WTC11 (cell line): ENCODE measurements around the gene PTPRU. TPM values are rescaled to one million over a fixed set of nuclear protein-coding genes. Genes with fewer than 3 reads are reported as not detected.

Experiments used
- ATAC-seq: fragments of 200-7000 bp; cut with Tn5 transposase; 2 replicates; pipeline ENCODE4 v1.10.0; 2021; ENCODE audit warnings: mild to moderate bottlenecking, moderate library complexity
- CTCF ChIA-PET: fragments of 300-600 bp; sonication (Branson Sonifier 250); formaldehyde crosslinking; loops from one replicate; lab custom pipeline; 2021; ENCODE audit warnings: antibody characterized with exemption; lab: Charles Lee
- POLR2A ChIA-PET: fragments of 350-600 bp; sonication (Branson Sonifier 250); formaldehyde crosslinking; loops from one replicate; lab custom pipeline; 2021; ENCODE audit warnings: antibody characterized with exemption; lab: Charles Lee
- DNase-seq: peaks from one replicate; pipeline ENCODE4 v3.0.0; 2021; ENCODE audit warnings: low spot score
- H3K27ac Mint-ChIP-seq: 2 replicates; pipeline ENCODE4 v1.8.0; 2021; ENCODE audit warnings: mixed read lengths
- H3K27me3 Mint-ChIP-seq: 2 replicates; pipeline ENCODE4 v1.8.0; 2021; ENCODE audit warnings: low read depth, mild to moderate bottlenecking, moderate library complexity, mixed read lengths
- H3K36me3 Mint-ChIP-seq: 2 replicates; pipeline ENCODE4 v1.8.0; 2021; ENCODE audit warnings: mixed read lengths
- H3K4me1 Mint-ChIP-seq: 2 replicates; pipeline ENCODE4 v1.8.0; 2022; ENCODE audit warnings: mixed read lengths
- H3K4me3 Mint-ChIP-seq: 2 replicates; pipeline ENCODE4 v1.8.0; 2021; ENCODE audit warnings: mild to moderate bottlenecking, moderate library complexity, mixed read lengths
- H3K9me3 Mint-ChIP-seq: 2 replicates; pipeline ENCODE4 v1.8.0; 2021; ENCODE audit warnings: mixed read lengths
- ARID4B ChIP-seq: sonication (generic); formaldehyde crosslinking; IDR thresholded peaks from 2 replicates; pipeline ENCODE4 v1.8.0; 2023; ENCODE audit warnings: missing genetic modification reagents, mild to moderate bottlenecking, borderline replicate concordance
- ATF6 ChIP-seq: sonication (generic); formaldehyde crosslinking; IDR thresholded peaks from 2 replicates; pipeline ENCODE4 v1.8.1; 2023; ENCODE audit warnings: mild to moderate bottlenecking, missing genetic modification reagents
- CBFB ChIP-seq: sonication (generic); formaldehyde crosslinking; IDR thresholded peaks from 2 replicates; pipeline ENCODE4 v1.8.1; 2022; ENCODE audit warnings: mild to moderate bottlenecking, low read depth, missing genetic modification reagents
- CREB1 ChIP-seq: sonication (generic); formaldehyde crosslinking; IDR thresholded peaks from 2 replicates; pipeline ENCODE4 v1.8.0; 2023; ENCODE audit warnings: mild to moderate bottlenecking, missing genetic modification reagents
- ERG ChIP-seq: fragments of 250-450 bp; sonication (Bioruptor Pico); IDR thresholded peaks from 2 replicates; pipeline ENCODE4 v1.8.0; 2021; ENCODE audit warnings: mild to moderate bottlenecking
- ETV6 ChIP-seq: sonication (generic); formaldehyde crosslinking; IDR thresholded peaks from 2 replicates; pipeline ENCODE4 v1.8.1; 2022; ENCODE audit warnings: mild to moderate bottlenecking, missing genetic modification reagents
- FOXK1 ChIP-seq: sonication (generic); formaldehyde crosslinking; IDR thresholded peaks from 2 replicates; pipeline ENCODE4 v1.8.0; 2022; ENCODE audit warnings: mild to moderate bottlenecking, moderate library complexity, missing genetic modification reagents
- IRF1 ChIP-seq: sonication (generic); formaldehyde crosslinking; IDR thresholded peaks from 2 replicates; pipeline ENCODE4 v1.8.0; 2023; ENCODE audit warnings: missing genetic modification reagents
- JAZF1 ChIP-seq: fragments of 250-450 bp; sonication (Bioruptor Pico); IDR thresholded peaks from 2 replicates; pipeline ENCODE4 v1.9.0; 2021; ENCODE audit warnings: moderate library complexity, mild to moderate bottlenecking, inconsistent platforms
- MAX ChIP-seq: sonication (generic); formaldehyde crosslinking; IDR thresholded peaks from 2 replicates; pipeline ENCODE4 v1.8.0; 2022; ENCODE audit warnings: mild to moderate bottlenecking, missing genetic modification reagents
- NR2C2 ChIP-seq: sonication (generic); formaldehyde crosslinking; IDR thresholded peaks from 2 replicates; pipeline ENCODE4 v1.8.0; 2022; ENCODE audit warnings: mild to moderate bottlenecking, missing genetic modification reagents
- OVOL2 ChIP-seq: fragments of 250-450 bp; sonication (Bioruptor Pico); IDR thresholded peaks from 2 replicates; pipeline ENCODE4 v1.9.0; 2021; ENCODE audit warnings: mild to moderate bottlenecking, borderline replicate concordance
- PRDM15 ChIP-seq: sonication (generic); formaldehyde crosslinking; IDR thresholded peaks from 2 replicates; pipeline ENCODE4 v1.8.0; 2022; ENCODE audit warnings: missing genetic modification reagents
- PRRX2 ChIP-seq: fragments of 250-450 bp; sonication (Bioruptor Pico); IDR thresholded peaks from 2 replicates; pipeline ENCODE4 v1.8.0; 2021; ENCODE audit warnings: mild to moderate bottlenecking
- TEAD4 ChIP-seq: sonication (generic); formaldehyde crosslinking; IDR thresholded peaks from 2 replicates; pipeline ENCODE4 v1.8.0; 2022; ENCODE audit warnings: mild to moderate bottlenecking, missing genetic modification reagents
- TP53 ChIP-seq: sonication (generic); formaldehyde crosslinking; IDR thresholded peaks from 2 replicates; pipeline ENCODE4 v1.8.1; 2023; ENCODE audit warnings: mild to moderate bottlenecking, missing genetic modification reagents
- ZNF121 ChIP-seq: sonication (generic); formaldehyde crosslinking; IDR thresholded peaks from 2 replicates; pipeline ENCODE4 v1.8.0; 2023; ENCODE audit warnings: missing genetic modification reagents
- ZNF138 ChIP-seq: sonication (generic); formaldehyde crosslinking; conservative IDR thresholded peaks from 2 replicates; pipeline ENCODE4 v1.8.1; 2022; ENCODE audit warnings: mild to moderate bottlenecking, moderate library complexity, missing genetic modification reagents
- ZNF219 ChIP-seq: sonication (generic); formaldehyde crosslinking; IDR thresholded peaks from 2 replicates; pipeline ENCODE4 v1.8.0; 2023; ENCODE audit warnings: missing genetic modification reagents, mild to moderate bottlenecking, borderline replicate concordance
- ZNF416 ChIP-seq: fragments of 250-450 bp; sonication (Bioruptor Pico); IDR thresholded peaks from 2 replicates; pipeline ENCODE4 v1.9.0; 2021; ENCODE audit warnings: mild to moderate bottlenecking, inconsistent platforms
- ZNF512 ChIP-seq: sonication (generic); formaldehyde crosslinking; IDR thresholded peaks from 2 replicates; pipeline ENCODE4 v1.8.1; 2022; ENCODE audit warnings: missing genetic modification reagents, borderline replicate concordance
- total RNA-seq: library from RNA; stranded (reverse); gene quantifications from 3 replicates; pipeline ENCODE4 v1.2.3, GENCODE V29; 2021

The PTPRU gene
- total RNA-seq, 1 experiment from 2014 or later: 75.4 TPM

GRCh38 chr1:29361686-29362085 lies 125.4 kb downstream of the PTPRU start (continued):
- no peak for TF ChIP-seq ARID4B (CRISPR knock-in tag)
- TF ChIP-seq JAZF1: no peak
- no peak for TF ChIP-seq CREB1 (CRISPR knock-in tag)
- TF ChIP-seq MAX: no peak
- TF ChIP-seq ATF6 (CRISPR knock-in tag): no peak
- no peak for TF ChIP-seq CBFB (CRISPR knock-in tag)
- TF ChIP-seq, all 79 proteins: peak for 0

- H3K27me3 Mint-ChIP-seq: peaks cover 9% of the 10 kb centered on the region; the same call in 1 of the 2 replicates
- H3K27ac Mint-ChIP-seq: no peak overlapping the region
- H3K4me1 Mint-ChIP-seq: peaks cover 8% of the 10 kb centered on the region
- no peak for ATAC-seq
- H3K9me3 Mint-ChIP-seq: peaks cover 5% of the 10 kb centered on the region; the same call in 1 of the 2 replicates
- no peak overlapping the region for H3K4me3 Mint-ChIP-seq
- ChIA-PET POLR2A (no interaction called here), CTCF (interaction anchor here (1.2 kb wide), 1 partner anchor 22 kb away, joined by 4 read pairs; no protein-coding TSS in a partner anchor)
- TF ChIP-seq ZNF138 (CRISPR knock-in tag): no peak
- no peak for DNase-seq
- H3K36me3 Mint-ChIP-seq: no peaks in the 10 kb centered on the region
These were observed 125.8 kb downstream of the PTPRU start for GRCh38 chr1:29362116-29362515.

GRCh38 chr1:29362764-29363163 lies 126.4 kb downstream of the PTPRU start:
- Mint-ChIP-seq H3K27ac (no peak overlapping the region), H3K4me3 (no peak overlapping the region)
- TF ChIP-seq ETV6 (CRISPR knock-in tag) (no peak), ZNF416 (CRISPR knock-in tag) (no peak), PRDM15 (CRISPR knock-in tag) (no peak), FOXK1 (no peak), OVOL2 (no peak), PRRX2 (CRISPR knock-in tag) (no peak), ZNF219 (CRISPR knock-in tag) (no peak), ERG (no peak), TEAD4 (CRISPR knock-in tag) (no peak), TP53 (CRISPR knock-in tag) (no peak), ZNF121 (no peak), NR2C2 (no peak), ZNF512 (CRISPR knock-in tag) (no peak), IRF1 (no peak)

More at GRCh38 chr1:29362764-29363163, 126.4 kb downstream of the PTPRU start:
- POLR2A ChIA-PET: no interaction called here
- no peak for ATAC-seq
- DNase-seq: no peak
- Mint-ChIP-seq H3K27me3 (peaks cover 9% of the 10 kb centered on the region; the same call in 1 of the 2 replicates), H3K36me3 (no peaks in the 10 kb centered on the region), H3K9me3 (peaks cover 3% of the 10 kb centered on the region; the same call in 1 of the 2 replicates), H3K4me1 (peaks cover 8% of the 10 kb centered on the region)
- CTCF ChIA-PET: interaction anchor here (1.2 kb wide), 1 partner anchor 22 kb away, joined by 4 read pairs; no protein-coding TSS in a partner anchor
